IgD-negative memory B cell (primary cell): ENCODE data around the gene CFAP299. TPM values are rescaled to one million over a fixed set of nuclear protein-coding genes. Genes with fewer than 3 reads are reported as not detected.
"Not testable (repeated sequence)": the region's sequence is repeated elsewhere in the genome, so short reads cannot be mapped to it uniquely, and the experiment has no call there.

ENCODE experiments used
- H3K27ac Mint-ChIP-seq, 3 donors: one replicate each; pipeline ENCODE4 v1.8.0; 2020 to 2022; ENCODE audit warnings: mild to moderate bottlenecking in 3 of 3, mixed read lengths in 3 of 3, moderate library complexity in 1 of 3
- H3K27me3 Mint-ChIP-seq: one replicate; pipeline ENCODE4 v1.8.0; 2021; ENCODE audit warnings: mixed read lengths
- H3K36me3 Mint-ChIP-seq: one replicate; pipeline ENCODE4 v1.8.0; 2020; ENCODE audit warnings: mild to moderate bottlenecking, mixed read lengths
- H3K4me1 Mint-ChIP-seq, 3 donors: one replicate each; pipeline ENCODE4 v1.8.0; 2020 to 2022; ENCODE audit warnings: mixed read lengths in 3 of 3, mild to moderate bottlenecking in 1 of 3
- H3K4me3 Mint-ChIP-seq, 4 donors: one replicate each; pipeline ENCODE4 v1.8.0; 2020 to 2022; ENCODE audit warnings: mild to moderate bottlenecking in 4 of 4, mixed read lengths in 4 of 4, moderate library complexity in 3 of 4
- H3K9me3 Mint-ChIP-seq, 3 donors: one replicate each; pipeline ENCODE4 v1.8.0; 2020 to 2021; ENCODE audit warnings: mixed read lengths in 3 of 3, mild to moderate bottlenecking in 1 of 3
- polyA plus RNA-seq: library from polyadenylated mRNA; unstranded; fragments of 300-500 nt; fragmentation: Illumina TruSeq; gene quantifications from one replicate; pipeline ENCODE4 v1.2.3, GENCODE V29; 2021

CFAP299 gene
- polyA plus RNA-seq, 1 donor from 2014 or later, result not detected

- H3K27me3 Mint-ChIP-seq, result no peaks in the 10 kb centered on the region
- H3K9me3 Mint-ChIP-seq, result peaks cover 0 to 6% (median 0%) of the 10 kb centered on the region in 3 donors
- no peak overlapping the region for H3K4me3 Mint-ChIP-seq
- no peaks in the 10 kb centered on the region for H3K36me3 Mint-ChIP-seq
- H3K27ac Mint-ChIP-seq, result no peak overlapping the region
- H3K4me1 Mint-ChIP-seq, result no peaks in the 10 kb centered on the region
Observed at GRCh38 chr4:80655662-80656061, 320.1 kb downstream of the CFAP299 start.

GRCh38 chr4:80670118-80670517, 334.6 kb downstream of the CFAP299 start:
- not testable (repeated sequence) for H3K4me3 Mint-ChIP-seq, H3K27ac Mint-ChIP-seq, H3K36me3 Mint-ChIP-seq, H3K4me1 Mint-ChIP-seq, H3K9me3 Mint-ChIP-seq, H3K27me3 Mint-ChIP-seq

GRCh38 chr4:80678413-80678812, 342.9 kb downstream of the CFAP299 start:
- Mint-ChIP-seq H3K4me3 (no peak overlapping the region), H3K27me3 (peaks cover 6% of the 10 kb centered on the region), H3K36me3 (peaks cover 2% of the 10 kb centered on the region), H3K4me1 (no peaks in the 10 kb centered on the region), H3K9me3 (peaks cover 0 to 4% (median 2%) of the 10 kb centered on the region in 3 donors), H3K27ac (no peak overlapping the region)

GRCh38 chr4:80680934-80681333, 345.4 kb downstream of the CFAP299 start:
- H3K27ac Mint-ChIP-seq, result no peak overlapping the region
- peaks cover 1% of the 10 kb centered on the region for H3K27me3 Mint-ChIP-seq
- peaks cover 2% of the 10 kb centered on the region for H3K36me3 Mint-ChIP-seq
- peaks cover 0 to 2% (median 2%) of the 10 kb centered on the region in 3 donors for H3K9me3 Mint-ChIP-seq
- H3K4me3 Mint-ChIP-seq, result no peak overlapping the region
- H3K4me1 Mint-ChIP-seq, result peaks cover 0 to 3% (median 0%) of the 10 kb centered on the region in 3 donors

- H3K4me3 Mint-ChIP-seq, result no peak overlapping the region
- H3K4me1 Mint-ChIP-seq, result peaks cover 0 to 3% (median 0%) of the 10 kb centered on the region in 3 donors
- no peaks in the 10 kb centered on the region for H3K9me3 Mint-ChIP-seq
- H3K27me3 Mint-ChIP-seq, result no peaks in the 10 kb centered on the region
- peaks cover 4% of the 10 kb centered on the region for H3K36me3 Mint-ChIP-seq
- no peak overlapping the region for H3K27ac Mint-ChIP-seq
Observed at GRCh38 chr4:80685214-80685613, 349.7 kb downstream of the CFAP299 start.

- not testable (repeated sequence) for H3K36me3 Mint-ChIP-seq, H3K27ac Mint-ChIP-seq, H3K27me3 Mint-ChIP-seq, H3K9me3 Mint-ChIP-seq, H3K4me1 Mint-ChIP-seq, H3K4me3 Mint-ChIP-seq
Observed at GRCh38 chr4:80687736-80688135, 352.2 kb downstream of the CFAP299 start.

GRCh38 chr4:80694171-80694570, 358.6 kb downstream of the CFAP299 start:
- peaks cover 0 to 2% (median 0%) of the 10 kb centered on the region in 3 donors for H3K9me3 Mint-ChIP-seq
- no peaks in the 10 kb centered on the region for H3K4me1 Mint-ChIP-seq
- H3K36me3 Mint-ChIP-seq, result no peaks in the 10 kb centered on the region

GRCh38 chr4:80705311-80705710, 369.8 kb downstream of the CFAP299 start:
- Mint-ChIP-seq H3K27ac (no peak overlapping the region), H3K4me1 (no peaks in the 10 kb centered on the region), H3K4me3 (no peak overlapping the region), H3K36me3 (no peaks in the 10 kb centered on the region), H3K27me3 (no peaks in the 10 kb centered on the region), H3K9me3 (no peaks in the 10 kb centered on the region)

More at GRCh38 chr4:80694171-80694570, 358.6 kb downstream of the CFAP299 start:
- Mint-ChIP-seq H3K27me3 (no peaks in the 10 kb centered on the region), H3K4me3 (no peak overlapping the region), H3K27ac (no peak overlapping the region)

GRCh38 chr4:80709082-80709869, 373.7 kb downstream of the CFAP299 start:
- no peaks in the 10 kb centered on the region for H3K4me1 Mint-ChIP-seq
- H3K27ac Mint-ChIP-seq, result no peak overlapping the region
- H3K36me3 Mint-ChIP-seq, result no peaks in the 10 kb centered on the region
- no peaks in the 10 kb centered on the region for H3K27me3 Mint-ChIP-seq
- peaks cover 0 to 5% (median 0%) of the 10 kb centered on the region in 3 donors for H3K9me3 Mint-ChIP-seq
- no peak overlapping the region for H3K4me3 Mint-ChIP-seq

GRCh38 chr4:80710748-80711451, 375.4 kb downstream of the CFAP299 start:
- Mint-ChIP-seq H3K9me3 (peaks cover 0 to 5% (median 0%) of the 10 kb centered on the region in 3 donors), H3K36me3 (no peaks in the 10 kb centered on the region), H3K4me1 (no peaks in the 10 kb centered on the region), H3K27ac (no peak overlapping the region), H3K4me3 (no peak overlapping the region), H3K27me3 (no peaks in the 10 kb centered on the region)

- Mint-ChIP-seq H3K4me3 (no peak overlapping the region), H3K36me3 (no peaks in the 10 kb centered on the region), H3K9me3 (peaks cover 0 to 5% (median 0%) of the 10 kb centered on the region in 3 donors), H3K27ac (no peak overlapping the region), H3K4me1 (no peaks in the 10 kb centered on the region), H3K27me3 (no peaks in the 10 kb centered on the region)
Observed at GRCh38 chr4:80711956-80712355, 376.4 kb downstream of the CFAP299 start.

- Mint-ChIP-seq H3K4me3 (no peak overlapping the region), H3K36me3 (no peaks in the 10 kb centered on the region), H3K9me3 (peaks cover 0 to 5% (median 0%) of the 10 kb centered on the region in 3 donors), H3K4me1 (no peaks in the 10 kb centered on the region), H3K27me3 (no peaks in the 10 kb centered on the region), H3K27ac (no peak overlapping the region)
Observed at GRCh38 chr4:80713409-80713808, 377.9 kb downstream of the CFAP299 start.

- Mint-ChIP-seq H3K27ac (no peak overlapping the region), H3K27me3 (no peaks in the 10 kb centered on the region), H3K9me3 (peaks cover 0 to 14% (median 6%) of the 10 kb centered on the region in 3 donors), H3K36me3 (peaks cover 1% of the 10 kb centered on the region), H3K4me1 (no peaks in the 10 kb centered on the region), H3K4me3 (no peak overlapping the region)
Observed at GRCh38 chr4:80717204-80717603, 381.7 kb downstream of the CFAP299 start.

GRCh38 chr4:80726471-80726870, 390.9 kb downstream of the CFAP299 start:
- Mint-ChIP-seq H3K4me3 (no peak overlapping the region), H3K27ac (no peak overlapping the region), H3K36me3 (peaks cover 2% of the 10 kb centered on the region), H3K4me1 (no peaks in the 10 kb centered on the region), H3K27me3 (no peaks in the 10 kb centered on the region), H3K9me3 (peaks cover 0 to 4% (median under 1%) of the 10 kb centered on the region in 3 donors)

GRCh38 chr4:80730158-80730557, 394.6 kb downstream of the CFAP299 start:
- Mint-ChIP-seq H3K4me1 (no peaks in the 10 kb centered on the region), H3K9me3 (peaks cover 0 to 3% (median 2%) of the 10 kb centered on the region in 3 donors), H3K27me3 (peaks cover 2% of the 10 kb centered on the region), H3K36me3 (peaks cover 2% of the 10 kb centered on the region), H3K27ac (no peak overlapping the region), H3K4me3 (no peak overlapping the region)
